IMR-90 (cell line): Measurements from ENCODE around the gene CKAP5. TPM values are rescaled to one million over a fixed set of nuclear protein-coding genes. Genes with fewer than 3 reads are reported as not detected.
A peak's percentile ranks its signal among the peaks of the same experiment; 100 is the strongest.

ENCODE experiments used
- ATAC-seq: fragments of 200-7000 bp; cut with Tn5 transposase; 2 replicates; pipeline ENCODE4 v1.9.1; 2020; ENCODE audit warnings: low read depth, mild to moderate bottlenecking, moderate library complexity
- BruUV-seq: library from RNA; stranded (reverse); fragments of 400-500 nt; replicated peaks from 2 replicates; lab custom pipeline; 2021; lab: Mats Ljungman, UMichigan
- CTCF ChIA-PET: fragments of 300-600 bp; formaldehyde crosslinking; extraction: SDS; loops from one replicate; lab custom pipeline; 2021; ENCODE audit warnings: antibody characterized with exemption; lab: Yijun Ruan, JAX
- POLR2A ChIA-PET: fragments of 300-600 bp; sonication (Branson Sonifier 250); formaldehyde crosslinking; loops from one replicate; lab custom pipeline; 2022; ENCODE audit warnings: antibody characterized with exemption; ENCODE audit not compliant: unreplicated experiment; lab: Charles Lee
- DNase-seq: peaks from one replicate; pipeline ENCODE4 v3.0.0; 2013
- H2AFZ ChIP-seq: replicated peaks from 2 replicates; pipeline ENCODE3; 2013; ENCODE audit warnings: low read length, mild to moderate bottlenecking; ENCODE audit not compliant: poor library complexity
- H2AK5ac ChIP-seq: 2 replicates; pipeline ENCODE4 v1.6.1; 2013; ENCODE audit warnings: low read depth, low read length, inconsistent platforms
- H2AK9ac ChIP-seq: replicated peaks from 2 replicates; pipeline ENCODE3; 2013; ENCODE audit warnings: mild to moderate bottlenecking, low read depth, low read length, moderate library complexity; ENCODE audit not compliant: poor library complexity
- H2BK120ac ChIP-seq: 2 replicates; pipeline ENCODE4 v1.6.1; 2013; ENCODE audit warnings: low read depth, low read length, inconsistent platforms
- H2BK15ac ChIP-seq: 3 replicates; pipeline ENCODE4 v1.6.1; 2013; ENCODE audit warnings: low read depth, low read length, inconsistent platforms
- H2BK20ac ChIP-seq: 2 replicates; pipeline ENCODE4 v1.6.1; 2013; ENCODE audit warnings: low read depth, mild to moderate bottlenecking, inconsistent platforms, low read length, moderate library complexity
- H2BK5ac ChIP-seq: 2 replicates; pipeline ENCODE4 v1.6.1; 2013; ENCODE audit warnings: mild to moderate bottlenecking, low read depth, low read length, inconsistent platforms; ENCODE audit not compliant: poor library complexity, severe bottlenecking
- H3K14ac ChIP-seq: replicated peaks from 2 replicates; pipeline ENCODE4 v1.6.1; 2013; ENCODE audit warnings: low read depth, low read length, inconsistent platforms
- H3K18ac ChIP-seq: 2 replicates; pipeline ENCODE4 v1.6.1; 2013; ENCODE audit warnings: low read depth, low read length, control low read depth
- H3K23ac ChIP-seq: 2 replicates; pipeline ENCODE4 v1.6.1; 2013; ENCODE audit warnings: low read depth, low read length, inconsistent platforms
- H3K27ac ChIP-seq: 2 replicates; pipeline ENCODE4 v1.5.1; 2013; ENCODE audit warnings: mild to moderate bottlenecking, control low read depth, low read length; ENCODE audit not compliant: insufficient read depth
- H3K27me3 ChIP-seq: 2 replicates; pipeline ENCODE4 v1.6.1; 2013; ENCODE audit warnings: low read length; ENCODE audit not compliant: control insufficient read depth, insufficient read depth
- H3K36me3 ChIP-seq: 2 replicates; pipeline ENCODE4 v1.6.1; 2013; ENCODE audit warnings: low read length, mixed read lengths; ENCODE audit not compliant: control insufficient read depth, insufficient read depth
- H3K4ac ChIP-seq: 2 replicates; pipeline ENCODE4 v1.6.1; 2013; ENCODE audit warnings: low read depth, low read length, inconsistent platforms
- H3K4me1 ChIP-seq: 2 replicates; pipeline ENCODE4 v1.6.1; 2013; ENCODE audit warnings: low read length, mixed read lengths; ENCODE audit not compliant: control insufficient read depth, insufficient read depth
- H3K4me2 ChIP-seq: 2 replicates; pipeline ENCODE4 v1.6.1; 2013; ENCODE audit warnings: low read depth, mild to moderate bottlenecking, control low read depth, low read length, moderate library complexity
- H3K4me3 ChIP-seq: 2 replicates; pipeline ENCODE4 v1.5.1; 2013; ENCODE audit warnings: low read depth, mild to moderate bottlenecking, control low read depth, low read length, moderate library complexity; ENCODE audit not compliant: insufficient read depth
- H3K56ac ChIP-seq: 2 replicates; pipeline ENCODE4 v1.6.1; 2013; ENCODE audit warnings: low read length, inconsistent platforms; ENCODE audit not compliant: insufficient read depth; ENCODE audit errors: extremely low read depth
- H3K79me1 ChIP-seq, 2 experiments: 2 replicates each; pipeline ENCODE4 v1.6.1; 2013; ENCODE audit warnings: low read length in 2 of 2, inconsistent platforms in 1 of 2, low read depth in 1 of 2
- H3K9ac ChIP-seq: 2 replicates; pipeline ENCODE4 v1.6.1; 2013; ENCODE audit warnings: low read depth, low read length, control low read depth
- H3K9me1 ChIP-seq: 2 replicates; pipeline ENCODE4 v1.6.1; 2013; ENCODE audit warnings: low read length, inconsistent platforms; ENCODE audit not compliant: insufficient read depth
- H3K9me3 ChIP-seq: 2 replicates; pipeline ENCODE4 v1.6.1; 2013; ENCODE audit warnings: low read length; ENCODE audit not compliant: control insufficient read depth, insufficient read depth
- H4K20me1 ChIP-seq: 2 replicates; pipeline ENCODE4 v1.6.1; 2013; ENCODE audit warnings: low read length, inconsistent platforms; ENCODE audit not compliant: insufficient read depth
- H4K5ac ChIP-seq: 2 replicates; pipeline ENCODE4 v1.6.1; 2013; ENCODE audit warnings: mild to moderate bottlenecking, low read depth, low read length, control low read depth
- H4K8ac ChIP-seq, 2 experiments: 2 replicates each; pipeline ENCODE4 v1.6.1; 2013; ENCODE audit warnings: low read depth in 2 of 2, low read length in 2 of 2, control low read depth in 1 of 2, inconsistent platforms in 1 of 2
- H4K91ac ChIP-seq: 2 replicates; pipeline ENCODE4 v1.6.1; 2013; ENCODE audit warnings: low read depth, low read length, inconsistent platforms; ENCODE audit not compliant: insufficient read depth
- CHD1 ChIP-seq: IDR thresholded peaks from 2 replicates; pipeline ENCODE4 v1.6.1; 2012; ENCODE audit warnings: low read depth, low read length, improper control_type of control experiment
- WGBS, 2 experiments: methylation state at CpG; one replicate each; pipeline versions ENCODE4 v1.1.5 to v1.1.7; 2013; ENCODE audit warnings: missing lambda C conversion rate in 2 of 2; ENCODE audit not compliant: insufficient read length in 1 of 2; ENCODE audit errors: extremely low coverage in 2 of 2; 5-methylcytosine and 5-hydroxymethylcytosine counted together
- dilution Hi-C: fragments of 300-500 bp; cut with HindIII; formaldehyde crosslinking; loops from one replicate; pipeline ENCODE4 v1.14.3; 2018; ENCODE audit warnings: low sequenced_read_pairs; ENCODE audit not compliant: unreplicated experiment
- in situ Hi-C: fragments of 300-500 bp; cut with MboI; formaldehyde crosslinking; loops from 3 replicates; pipeline ENCODE4 v1.14.3; 2019; ENCODE audit warnings: low sequenced_read_pairs, inconsistent platforms, mixed read lengths
- intact Hi-C: fragments of 100-400 bp; cut with micrococcal nuclease; formaldehyde crosslinking; loops from 2 replicates; pipeline ENCODE4 v1.10.0; 2022
- polyA plus RNA-seq, 3 experiments: library from polyadenylated mRNA; depleted of rRNA; stranded (reverse); fragments of >200 nt; gene quantifications; 2 replicates each; pipeline ENCODE4 v1.2.3, GENCODE V29; 2012; ENCODE audit warnings: low replicate concordance in 1 of 3
- total RNA-seq: library from RNA; depleted of rRNA; stranded (reverse); fragments of >200 nt; gene quantifications from 2 replicates; pipeline ENCODE4 v1.2.3, GENCODE V29; 2012

The CKAP5 gene
- total and polyA plus RNA-seq, 2 of the 4 experiments (the other 2 are of a cell fraction), result 59.5 to 79.2 TPM

- no peak for TF ChIP-seq CHD1
- POLR2A ChIA-PET, result interaction anchor here (0.9 kb wide), 1 partner anchor 842 kb away, joined by 5 read pairs; no protein-coding TSS in a partner anchor
- no peak overlapping the region for H3K18ac ChIP-seq
- no peak overlapping the region for H2BK20ac ChIP-seq
- H3K56ac ChIP-seq, result no peak overlapping the region
- no peaks in the 10 kb centered on the region for H3K9me3 ChIP-seq
- CTCF ChIA-PET, result no interaction called here
- dilution Hi-C loops, result no loop called here
- no peak overlapping the region for H3K14ac ChIP-seq
- no peaks in the 10 kb centered on the region for H3K27me3 ChIP-seq
- H3K23ac ChIP-seq, result no peak overlapping the region
- in situ Hi-C loops, result no loop called here
- H2AK5ac ChIP-seq, result no peak overlapping the region
- DNase-seq (no peak), ATAC-seq (no peak)
- H2BK5ac ChIP-seq, result no peak overlapping the region
- 95% methylated on average over 7 of the region's 12 CpGs; no CpG with 5 or more reads in 1 of the 2 experiments for WGBS, 2 experiments
- peak overlapping the region; percentile 55 for H2AK9ac ChIP-seq
- H2BK15ac ChIP-seq, result no peak overlapping the region
- no peak overlapping the region for H4K5ac ChIP-seq
- H3K79me1 ChIP-seq, result peaks cover 34 to 72% of the 10 kb centered on the region in 2 experiments
- no peak overlapping the region for H2AFZ ChIP-seq
- no peak overlapping the region for H3K4me3 ChIP-seq
- peaks cover 12% of the 10 kb centered on the region; the same call in 1 of the 2 replicates for H3K9me1 ChIP-seq
- no peak overlapping the region for H3K27ac ChIP-seq
- H2BK120ac ChIP-seq, result no peak overlapping the region
- no peak overlapping the region for H3K9ac ChIP-seq
- no peak overlapping the region for H3K4ac ChIP-seq
- no peak overlapping the region for H4K8ac ChIP-seq
- H3K4me2 ChIP-seq, result no peak overlapping the region
- 0 out of 2 replicates have a peak, but pooled peaks cover 12% of the 10 kb centered on the region for H4K20me1 ChIP-seq
- intact Hi-C loops, result no loop called here
- H4K91ac ChIP-seq, result no peak overlapping the region
- H3K36me3 ChIP-seq, result peaks cover 50% of the 10 kb centered on the region
- no TSS peak for BruUV-seq
- H3K4me1 ChIP-seq, result peaks cover 13% of the 10 kb centered on the region
These were observed 150.5 kb downstream of the CKAP5 start for GRCh38 chr11:46695345-46696211.
